Neutrophil (primary cell): ENCODE measurements around the gene FOXD3.

Source experiments
- H3K27ac ChIP-seq: fragments of 200-600 bp; sonication (generic); 2 replicates; pipeline ENCODE4 v1.5.1; 2016; ENCODE audit warnings: mild to moderate bottlenecking, moderate library complexity
- H3K27me3 ChIP-seq: fragments of 200-600 bp; sonication (generic); 2 replicates; pipeline ENCODE4 v1.6.0; 2016; ENCODE audit warnings: mild to moderate bottlenecking
- H3K36me3 ChIP-seq: fragments of 200-600 bp; sonication (generic); 2 replicates; pipeline ENCODE4 v1.5.1; 2017
- H3K4me1 ChIP-seq, 2 experiments: fragments of 200-600 bp in 1 of 2; sonication (generic) in 1 of 2; 1 replicate in 1 of 2; 2 replicates in 1 of 2; pipeline versions ENCODE4 v1.5.1 to v1.6.1; 2013 to 2016; ENCODE audit warnings: low read depth in 1 of 2, low read length in 1 of 2, mild to moderate bottlenecking in 1 of 2, moderate library complexity in 1 of 2; ENCODE audit not compliant: control insufficient read depth in 1 of 2, insufficient read depth in 1 of 2
- H3K4me3 ChIP-seq, 2 experiments: fragments of 200-600 bp in 1 of 2; sonication (generic) in 1 of 2; 1 replicate in 1 of 2; 2 replicates in 1 of 2; pipeline ENCODE4 v1.5.1; 2013 to 2016; ENCODE audit warnings: low read depth in 1 of 2, low read length in 1 of 2, mild to moderate bottlenecking in 1 of 2, moderate library complexity in 1 of 2
- H3K9me3 ChIP-seq: fragments of 200-600 bp; sonication (generic); 2 replicates; pipeline ENCODE4 v1.5.1; 2016
- CTCF ChIP-seq: fragments of 200-600 bp; sonication (generic); IDR thresholded peaks from 2 replicates; pipeline ENCODE4 v1.5.1; 2016; ENCODE audit warnings: antibody characterized with exemption

The FOXD3 gene

GRCh38 chr1:63318201-63318979, 4.0 kb upstream of the FOXD3 start:
- Histone ChIP-seq H3K27ac (no peak overlapping the region), H3K4me3 (peak overlapping the region; percentile 61 to 84), H3K27me3 (peaks cover 100% of the 10 kb centered on the region), H3K4me1 (peaks cover 51 to 68% of the 10 kb centered on the region in 2 experiments), H3K9me3 (peaks cover 4% of the 10 kb centered on the region), H3K36me3 (no peaks in the 10 kb centered on the region)
- TF ChIP-seq CTCF, result no peak

GRCh38 chr1:63319046-63320021, 3.0 kb upstream of the FOXD3 start:
- peaks cover 4% of the 10 kb centered on the region for H3K9me3 ChIP-seq
- no peaks in the 10 kb centered on the region for H3K36me3 ChIP-seq
- H3K4me3 ChIP-seq, result peak overlapping the region; percentile 46 to 81
- peaks cover 100% of the 10 kb centered on the region for H3K27me3 ChIP-seq
- no peak overlapping the region for H3K27ac ChIP-seq
- TF ChIP-seq CTCF, result no peak
- peaks cover 56 to 76% of the 10 kb centered on the region in 2 experiments for H3K4me1 ChIP-seq

- peaks cover 4% of the 10 kb centered on the region for H3K9me3 ChIP-seq
- H3K27me3 ChIP-seq, result peaks cover 100% of the 10 kb centered on the region
- peak overlapping the region; percentile 46 to 81 for H3K4me3 ChIP-seq
- TF ChIP-seq CTCF, result no peak
- peaks cover 59 to 80% of the 10 kb centered on the region in 2 experiments for H3K4me1 ChIP-seq
- H3K36me3 ChIP-seq, result no peaks in the 10 kb centered on the region
- no peak overlapping the region for H3K27ac ChIP-seq
Measured at GRCh38 chr1:63320022-63320721, 2.2 kb upstream of the FOXD3 start.

GRCh38 chr1:63321066-63321784, 1.1 kb upstream of the FOXD3 start:
- H3K27me3 ChIP-seq, result peaks cover 100% of the 10 kb centered on the region
- peak overlapping the region; percentile 71 to 81 for H3K4me3 ChIP-seq

More at GRCh38 chr1:63321066-63321784, 1.1 kb upstream of the FOXD3 start:
- no peak overlapping the region for H3K27ac ChIP-seq
- peaks cover 4% of the 10 kb centered on the region for H3K9me3 ChIP-seq
- H3K4me1 ChIP-seq, result peaks cover 59 to 80% of the 10 kb centered on the region in 2 experiments
- no peak for TF ChIP-seq CTCF
- no peaks in the 10 kb centered on the region for H3K36me3 ChIP-seq
